Measurements from ENCODE around the gene ATP5F1B. TPM values are rescaled to one million over a fixed set of nuclear protein-coding genes. Genes with fewer than 3 reads are reported as not detected.
A peak's percentile ranks its signal among the peaks of the same experiment; 100 is the strongest.

ATP5F1B gene
- total RNA-seq, 1 experiment from 2014 or later = 1,051 TPM

DNA sequence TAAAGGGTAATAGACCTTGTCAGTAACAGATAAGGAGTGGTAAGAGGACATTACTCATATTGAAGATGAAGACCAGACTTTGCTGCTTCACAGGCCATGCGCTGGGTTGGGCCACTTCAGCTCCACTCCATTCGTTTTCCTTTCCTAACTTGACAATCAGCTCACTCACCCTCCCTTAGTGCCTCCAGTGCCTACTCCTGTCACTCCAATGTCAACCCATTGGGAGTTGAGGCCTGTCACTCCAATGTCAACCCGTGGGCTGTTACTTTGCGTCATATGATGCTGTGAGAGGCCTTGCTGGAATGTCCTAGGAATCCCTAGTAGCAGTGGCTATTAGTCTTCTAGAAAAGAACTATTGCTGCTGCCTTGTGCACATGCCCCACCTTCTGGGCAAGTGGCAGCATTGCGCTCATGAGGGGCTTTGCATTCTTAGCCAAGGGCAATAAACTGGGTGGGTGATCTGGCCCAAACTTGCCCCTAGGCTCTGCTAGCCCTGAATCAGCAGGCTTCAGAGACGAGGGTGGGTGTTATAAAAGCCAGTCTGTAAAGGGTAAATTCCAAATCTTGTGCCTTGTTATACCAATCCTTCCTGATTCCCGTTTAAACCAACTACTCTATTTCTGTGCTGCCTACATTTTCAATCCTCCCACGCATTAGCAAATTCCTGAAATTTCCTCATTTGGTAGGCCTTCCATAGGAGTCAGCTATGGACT is 51.7 kb downstream of the ATP5F1B start:
- Histone ChIP-seq H3K27me3 (ENCODE audit: insufficient read depth, low read length) (no peaks in the 10 kb centered on the region), H3K9me3 (ENCODE audit: control insufficient read depth in 1 of 2, insufficient read depth in 1 of 2, low read depth in 1 of 2, low read length in 2 of 2) (no peaks in the 10 kb centered on the region), H3K9me2 (ENCODE audit: insufficient read depth) (no peaks in the 10 kb centered on the region), H3K4me1 (ENCODE audit: control insufficient read depth in 1 of 2, insufficient read depth in 2 of 2, low read length in 2 of 2) (peaks cover 0 to 9% of the 10 kb centered on the region in 2 experiments; a peak in 1 of 4 replicates), H3K36me3 (ENCODE audit: control insufficient read depth in 1 of 2, insufficient read depth in 2 of 2, low read length in 2 of 2) (peaks cover 17 to 18% of the 10 kb centered on the region in 2 experiments), H2AFZ (ENCODE audit: low read depth, low read length, poor library complexity, severe bottlenecking) (no peak overlapping the region), H3K9ac (ENCODE audit: low read length) (no peak overlapping the region), H3K79me2 (ENCODE audit: insufficient read depth, low read length) (no peaks in the 10 kb centered on the region), H3K4me3 (replicated peaks in 1 of 2; ENCODE audit: low read depth in 1 of 2, low read length in 2 of 2) (no peak overlapping the region), H3K4me2 (ENCODE audit: low read length) (no peak overlapping the region), H4K20me1 (ENCODE audit: insufficient read depth) (no peaks in the 10 kb centered on the region), H3K27ac (ENCODE audit: low read depth, low read length) (no peak overlapping the region)
- ATAC-seq = peak; percentile 74
- peak; percentile 83 for TF ChIP-seq RAD21 (IDR thresholded peaks at IDR 0.05; ENCODE audit: low read depth)
- TF ChIP-seq FOSL1 (IDR thresholded peaks at IDR 0.05; ENCODE audit: low read depth) = no peak
- TF ChIP-seq, protein P1, sequence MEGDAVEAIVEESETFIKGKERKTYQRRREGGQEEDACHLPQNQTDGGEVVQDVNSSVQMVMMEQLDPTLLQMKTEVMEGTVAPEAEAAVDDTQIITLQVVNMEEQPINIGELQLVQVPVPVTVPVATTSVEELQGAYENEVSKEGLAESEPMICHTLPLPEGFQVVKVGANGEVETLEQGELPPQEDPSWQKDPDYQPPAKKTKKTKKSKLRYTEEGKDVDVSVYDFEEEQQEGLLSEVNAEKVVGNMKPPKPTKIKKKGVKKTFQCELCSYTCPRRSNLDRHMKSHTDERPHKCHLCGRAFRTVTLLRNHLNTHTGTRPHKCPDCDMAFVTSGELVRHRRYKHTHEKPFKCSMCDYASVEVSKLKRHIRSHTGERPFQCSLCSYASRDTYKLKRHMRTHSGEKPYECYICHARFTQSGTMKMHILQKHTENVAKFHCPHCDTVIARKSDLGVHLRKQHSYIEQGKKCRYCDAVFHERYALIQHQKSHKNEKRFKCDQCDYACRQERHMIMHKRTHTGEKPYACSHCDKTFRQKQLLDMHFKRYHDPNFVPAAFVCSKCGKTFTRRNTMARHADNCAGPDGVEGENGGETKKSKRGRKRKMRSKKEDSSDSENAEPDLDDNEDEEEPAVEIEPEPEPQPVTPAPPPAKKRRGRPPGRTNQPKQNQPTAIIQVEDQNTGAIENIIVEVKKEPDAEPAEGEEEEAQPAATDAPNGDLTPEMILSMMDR (IDR thresholded peaks at IDR 0.05 in 2 of 3, conservative IDR thresholded peaks at IDR 0.05 in 1 of 3; ENCODE audit: borderline replicate concordance in 1 of 3, insufficient read depth in 1 of 3, low read depth in 2 of 3, low read length in 2 of 3) = peak; percentile 78 to 97 (median 95)
- no TSS peak for BruUV-seq (replicated peaks)
- peak; percentile 51 for DNase-seq (ENCODE audit: low read depth, low spot score)
- ChIA-PET RAD21 (ENCODE audit: low non-redundant PET in 1 of 2, low total read pairs in 2 of 2, uncharacterized antibody in 2 of 2, unreplicated experiment in 2 of 2) (interaction anchor here in 1 of 2 experiments (0.7 to 1.0 kb wide), 2 partner anchors 80 to 140 kb away, joined by 3 read pairs; partner anchors contain the start of gene MIP), CTCF (interaction anchor here (0.7 to 1.9 kb wide), 4 partner anchors 40 to 80 kb away, joined by 3 to 7 read pairs (median 5); partner anchors contain the start of gene RBMS2), POLR2A (interaction anchor here (0.6 kb wide), 1 partner anchor 287 kb away, joined by 3 read pairs; no protein-coding TSS in a partner anchor)
- intact Hi-C loops (cut with micrococcal nuclease) = loop anchor here (1.0 to 5.0 kb wide), 2 partner anchors 81 to 402 kb away; no protein-coding TSS in a partner anchor

DNA sequence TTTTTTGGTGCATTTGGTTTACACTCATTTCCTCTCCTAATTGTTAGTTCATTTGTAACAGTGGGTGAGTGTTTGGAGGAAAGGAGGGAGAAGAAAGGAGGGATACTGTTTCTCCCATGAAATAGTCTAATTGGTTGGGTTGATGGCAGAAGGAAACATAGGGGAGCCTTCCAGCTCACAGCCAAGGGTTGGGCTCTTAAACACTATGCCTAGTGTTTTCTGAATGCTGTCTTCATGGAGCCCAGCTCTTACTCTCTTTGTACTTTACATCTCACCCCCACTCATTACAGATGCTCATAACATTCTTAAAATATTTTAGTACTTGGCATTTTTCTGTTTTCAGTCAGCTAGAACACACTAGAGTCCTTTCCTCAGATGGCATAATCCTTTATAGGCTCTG is 53.8 kb downstream of the ATP5F1B start:
- BruUV-seq (replicated peaks) = no TSS peak
- no peak overlapping the region for H3K27ac ChIP-seq (ENCODE audit: low read depth, low read length)
- no peaks in the 10 kb centered on the region for H3K27me3 ChIP-seq (ENCODE audit: insufficient read depth, low read length)
- ChIA-PET RAD21 (ENCODE audit: low non-redundant PET in 1 of 2, low total read pairs in 2 of 2, uncharacterized antibody in 2 of 2, unreplicated experiment in 2 of 2) (no interaction called here), POLR2A (no interaction called here), CTCF (no interaction called here)
- H3K9ac ChIP-seq (ENCODE audit: low read length) = no peak overlapping the region
- no peak for ATAC-seq
- H3K4me1 ChIP-seq (ENCODE audit: control insufficient read depth in 1 of 2, insufficient read depth in 2 of 2, low read length in 2 of 2) = peaks cover 0 to 9% of the 10 kb centered on the region in 2 experiments; a peak in 1 of 4 replicates
- H3K4me2 ChIP-seq (ENCODE audit: low read length) = no peak overlapping the region
- H3K79me2 ChIP-seq (ENCODE audit: insufficient read depth, low read length) = no peaks in the 10 kb centered on the region
- H2AFZ ChIP-seq (ENCODE audit: low read depth, low read length, poor library complexity, severe bottlenecking) = no peak overlapping the region
- peaks cover 12 to 19% of the 10 kb centered on the region in 2 experiments for H3K36me3 ChIP-seq (ENCODE audit: control insufficient read depth in 1 of 2, insufficient read depth in 2 of 2, low read length in 2 of 2)
- H3K4me3 ChIP-seq (replicated peaks in 1 of 2; ENCODE audit: low read depth in 1 of 2, low read length in 2 of 2) = no peak overlapping the region
- intact Hi-C loops (cut with micrococcal nuclease) = loop anchor here (5.0 kb wide), 1 partner anchor 400 kb away; no protein-coding TSS in a partner anchor
- no peak for DNase-seq (ENCODE audit: low read depth, low spot score)
- H3K9me3 ChIP-seq (ENCODE audit: control insufficient read depth in 1 of 2, insufficient read depth in 1 of 2, low read depth in 1 of 2, low read length in 2 of 2) = no peaks in the 10 kb centered on the region
- H3K9me2 ChIP-seq (ENCODE audit: insufficient read depth) = no peaks in the 10 kb centered on the region
- no peaks in the 10 kb centered on the region for H4K20me1 ChIP-seq (ENCODE audit: insufficient read depth)
- TF ChIP-seq, protein P2, sequence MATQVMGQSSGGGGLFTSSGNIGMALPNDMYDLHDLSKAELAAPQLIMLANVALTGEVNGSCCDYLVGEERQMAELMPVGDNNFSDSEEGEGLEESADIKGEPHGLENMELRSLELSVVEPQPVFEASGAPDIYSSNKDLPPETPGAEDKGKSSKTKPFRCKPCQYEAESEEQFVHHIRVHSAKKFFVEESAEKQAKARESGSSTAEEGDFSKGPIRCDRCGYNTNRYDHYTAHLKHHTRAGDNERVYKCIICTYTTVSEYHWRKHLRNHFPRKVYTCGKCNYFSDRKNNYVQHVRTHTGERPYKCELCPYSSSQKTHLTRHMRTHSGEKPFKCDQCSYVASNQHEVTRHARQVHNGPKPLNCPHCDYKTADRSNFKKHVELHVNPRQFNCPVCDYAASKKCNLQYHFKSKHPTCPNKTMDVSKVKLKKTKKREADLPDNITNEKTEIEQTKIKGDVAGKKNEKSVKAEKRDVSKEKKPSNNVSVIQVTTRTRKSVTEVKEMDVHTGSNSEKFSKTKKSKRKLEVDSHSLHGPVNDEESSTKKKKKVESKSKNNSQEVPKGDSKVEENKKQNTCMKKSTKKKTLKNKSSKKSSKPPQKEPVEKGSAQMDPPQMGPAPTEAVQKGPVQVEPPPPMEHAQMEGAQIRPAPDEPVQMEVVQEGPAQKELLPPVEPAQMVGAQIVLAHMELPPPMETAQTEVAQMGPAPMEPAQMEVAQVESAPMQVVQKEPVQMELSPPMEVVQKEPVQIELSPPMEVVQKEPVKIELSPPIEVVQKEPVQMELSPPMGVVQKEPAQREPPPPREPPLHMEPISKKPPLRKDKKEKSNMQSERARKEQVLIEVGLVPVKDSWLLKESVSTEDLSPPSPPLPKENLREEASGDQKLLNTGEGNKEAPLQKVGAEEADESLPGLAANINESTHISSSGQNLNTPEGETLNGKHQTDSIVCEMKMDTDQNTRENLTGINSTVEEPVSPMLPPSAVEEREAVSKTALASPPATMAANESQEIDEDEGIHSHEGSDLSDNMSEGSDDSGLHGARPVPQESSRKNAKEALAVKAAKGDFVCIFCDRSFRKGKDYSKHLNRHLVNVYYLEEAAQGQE (IDR thresholded peaks at IDR 0.05; ENCODE audit: low read depth) = no peak
- no peak for TF ChIP-seq POLR2AphosphoS5 (IDR thresholded peaks at IDR 0.05; ENCODE audit: low read depth, low read length)
- TF ChIP-seq EZH2 (IDR thresholded peaks at IDR 0.05) = no peak
- TF ChIP-seq RAD21 (IDR thresholded peaks at IDR 0.05; ENCODE audit: low read depth) = no peak
- TF ChIP-seq, protein P3, sequence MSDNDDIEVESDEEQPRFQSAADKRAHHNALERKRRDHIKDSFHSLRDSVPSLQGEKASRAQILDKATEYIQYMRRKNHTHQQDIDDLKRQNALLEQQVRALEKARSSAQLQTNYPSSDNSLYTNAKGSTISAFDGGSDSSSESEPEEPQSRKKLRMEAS (IDR thresholded peaks at IDR 0.05) = no peak
- no peak for TF ChIP-seq EGR1 (IDR thresholded peaks at IDR 0.05; ENCODE audit: low read depth)
- TF ChIP-seq TCF7L2 (IDR thresholded peaks at IDR 0.05; ENCODE audit: borderline replicate concordance, extremely low read depth, insufficient read depth, insufficient read length) = no peak
- no peak for TF ChIP-seq FOSL1 (IDR thresholded peaks at IDR 0.05; ENCODE audit: low read depth)
- TF ChIP-seq, protein P4, sequence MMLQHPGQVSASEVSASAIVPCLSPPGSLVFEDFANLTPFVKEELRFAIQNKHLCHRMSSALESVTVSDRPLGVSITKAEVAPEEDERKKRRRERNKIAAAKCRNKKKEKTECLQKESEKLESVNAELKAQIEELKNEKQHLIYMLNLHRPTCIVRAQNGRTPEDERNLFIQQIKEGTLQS (IDR thresholded peaks at IDR 0.05) = no peak
- no peak for TF ChIP-seq POLR2A (IDR thresholded peaks at IDR 0.05; ENCODE audit: borderline replicate concordance, extremely low read depth, insufficient read depth, insufficient read length)
- no peak for TF ChIP-seq ZNF274 (IDR thresholded peaks at IDR 0.05; ENCODE audit: low read depth, low read length)
- TF ChIP-seq SP1 (IDR thresholded peaks at IDR 0.05; ENCODE audit: low read depth) = no peak

Measured in HCT116 (cell line).